Duodenal mucosa (tissue), 2 donors: ENCODE data around the gene LCTL.

Source experiments
- H3K27ac ChIP-seq: one replicate; pipeline ENCODE4 v1.7.0; 2013; ENCODE audit warnings: low read depth, low read length
- H3K27me3 ChIP-seq, 2 donors: one replicate each; pipeline ENCODE4 v1.7.0; 2013; ENCODE audit warnings: low read length in 2 of 2, control low read depth in 1 of 2; ENCODE audit not compliant: insufficient read depth in 2 of 2, control insufficient read depth in 1 of 2
- H3K36me3 ChIP-seq, 2 donors: one replicate each; pipeline ENCODE4 v1.7.0; 2013; ENCODE audit warnings: low read length in 2 of 2, control low read depth in 1 of 2; ENCODE audit not compliant: insufficient read depth in 2 of 2, control insufficient read depth in 1 of 2
- H3K4me1 ChIP-seq, 2 donors: one replicate each; pipeline ENCODE4 v1.7.0; 2013; ENCODE audit warnings: low read length in 2 of 2, control low read depth in 1 of 2; ENCODE audit not compliant: insufficient read depth in 2 of 2, control insufficient read depth in 1 of 2
- H3K4me3 ChIP-seq, 2 donors: one replicate each; pipeline ENCODE4 v1.7.0; 2013; ENCODE audit warnings: low read length in 2 of 2, low read depth in 1 of 2
- H3K9ac ChIP-seq, 2 donors: one replicate each; pipeline ENCODE4 v1.7.0; 2013; ENCODE audit warnings: low read length in 2 of 2, low read depth in 1 of 2
- H3K9me3 ChIP-seq, 2 donors: one replicate each; pipeline ENCODE4 v1.7.0; 2013; ENCODE audit warnings: low read length in 2 of 2, control low read depth in 1 of 2; ENCODE audit not compliant: control insufficient read depth in 1 of 2

LCTL gene

GRCh38 chr15:66535056-66535455, 30.7 kb downstream of the LCTL start:
- Histone ChIP-seq H3K4me3 (no peak overlapping the region), H3K27ac (no peak overlapping the region), H3K9me3 (no peaks in the 10 kb centered on the region), H3K4me1 (no peaks in the 10 kb centered on the region), H3K27me3 (no peaks in the 10 kb centered on the region), H3K9ac (no peak overlapping the region), H3K36me3 (peaks cover 0 to 13% of the 10 kb centered on the region in 2 donors)

- H3K4me1 ChIP-seq = no peaks in the 10 kb centered on the region
- H3K27me3 ChIP-seq = no peaks in the 10 kb centered on the region
- H3K4me3 ChIP-seq = no peak overlapping the region
- H3K36me3 ChIP-seq = peaks cover 5 to 18% of the 10 kb centered on the region in 2 donors
- no peaks in the 10 kb centered on the region for H3K9me3 ChIP-seq
- H3K9ac ChIP-seq = no peak overlapping the region
- H3K27ac ChIP-seq = no peak overlapping the region
Observed at GRCh38 chr15:66524838-66525237, 41.0 kb downstream of the LCTL start.

GRCh38 chr15:66523926-66524325, 41.9 kb downstream of the LCTL start:
- peaks cover 0 to 15% of the 10 kb centered on the region in 2 donors for H3K36me3 ChIP-seq
- H3K4me3 ChIP-seq = no peak overlapping the region
- H3K9ac ChIP-seq = no peak overlapping the region
- no peaks in the 10 kb centered on the region for H3K4me1 ChIP-seq
- H3K27me3 ChIP-seq = no peaks in the 10 kb centered on the region
- H3K9me3 ChIP-seq = no peaks in the 10 kb centered on the region
- no peak overlapping the region for H3K27ac ChIP-seq

GRCh38 chr15:66515901-66516322, 49.9 kb downstream of the LCTL start:
- H3K9me3 ChIP-seq = no peaks in the 10 kb centered on the region

DNA sequence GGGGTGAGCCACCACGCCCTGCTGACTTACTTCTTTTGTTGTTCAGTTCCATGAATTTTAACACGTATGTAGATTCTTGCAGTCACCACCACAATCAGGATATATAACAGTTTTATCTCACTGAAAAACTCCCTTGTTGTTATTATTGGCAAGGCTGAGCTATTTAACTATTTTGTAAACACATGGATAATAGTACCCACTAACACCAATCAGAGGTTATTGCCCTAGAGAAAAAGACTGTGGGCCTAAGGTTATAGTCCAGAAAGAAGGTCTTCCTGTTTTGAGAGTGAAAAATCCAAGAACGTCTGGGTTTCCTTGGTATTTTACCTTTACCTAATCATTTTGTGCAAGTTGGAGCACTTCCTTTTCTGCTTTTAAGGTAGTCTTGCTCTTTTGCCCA, 51.2 kb downstream of the LCTL start:
- no peak overlapping the region for H3K9ac ChIP-seq
- H3K4me1 ChIP-seq = no peaks in the 10 kb centered on the region
- H3K36me3 ChIP-seq = peaks cover 0 to 22% of the 10 kb centered on the region in 2 donors
- no peaks in the 10 kb centered on the region for H3K9me3 ChIP-seq
- H3K4me3 ChIP-seq = no peak overlapping the region
- no peak overlapping the region for H3K27ac ChIP-seq
- no peaks in the 10 kb centered on the region for H3K27me3 ChIP-seq

More at GRCh38 chr15:66515901-66516322, 49.9 kb downstream of the LCTL start:
- H3K27ac ChIP-seq = no peak overlapping the region
- no peaks in the 10 kb centered on the region for H3K4me1 ChIP-seq
- H3K36me3 ChIP-seq = peaks cover 0 to 22% of the 10 kb centered on the region in 2 donors
- H3K4me3 ChIP-seq = no peak overlapping the region
- no peak overlapping the region for H3K9ac ChIP-seq
- no peaks in the 10 kb centered on the region for H3K27me3 ChIP-seq

DNA sequence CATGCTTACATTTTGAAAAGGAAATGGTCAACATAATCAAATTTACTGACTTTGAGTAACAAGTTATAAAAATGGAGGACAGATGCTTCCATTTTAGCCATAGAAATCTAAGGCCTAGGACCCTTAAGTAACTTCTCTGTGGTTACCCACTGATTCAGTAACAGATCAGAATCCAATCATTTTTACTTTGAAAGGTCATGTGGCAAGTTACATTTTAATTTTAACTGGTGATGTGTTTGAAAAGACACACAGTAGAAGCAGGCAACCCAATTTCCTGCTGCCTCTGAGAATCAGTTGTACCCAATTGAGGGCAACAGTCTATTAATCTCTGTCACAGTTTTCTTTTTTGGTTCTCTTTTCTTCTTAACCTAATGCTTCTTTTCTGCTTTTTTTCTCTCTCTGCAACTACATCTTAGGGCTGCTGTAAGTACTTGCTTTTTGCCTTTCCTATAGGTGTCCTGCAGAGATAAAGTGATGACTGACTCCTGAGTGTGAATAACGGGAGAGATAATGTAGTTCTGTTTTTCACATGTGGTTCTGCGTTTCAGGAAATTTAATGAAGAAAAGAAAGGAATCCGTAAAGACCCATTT, 57.4 kb downstream of the LCTL start:
- no peak overlapping the region for H3K4me3 ChIP-seq
- no peaks in the 10 kb centered on the region for H3K9me3 ChIP-seq

GRCh38 chr15:66505818-66506217, 60.0 kb downstream of the LCTL start:
- Histone ChIP-seq H3K36me3 (peaks cover 19 to 25% of the 10 kb centered on the region in 2 donors), H3K9me3 (no peaks in the 10 kb centered on the region), H3K27me3 (no peaks in the 10 kb centered on the region), H3K4me1 (peaks cover 19 to 22% of the 10 kb centered on the region in 2 donors), H3K9ac (peak overlapping the region; percentile 91 to 94), H3K4me3 (peak overlapping the region; percentile 97 to 98), H3K27ac (no peak overlapping the region)

More for the DNA sequence above, 57.4 kb downstream of the LCTL start:
- no peaks in the 10 kb centered on the region for H3K27me3 ChIP-seq
- H3K27ac ChIP-seq = no peak overlapping the region
- no peak overlapping the region for H3K9ac ChIP-seq
- no peaks in the 10 kb centered on the region for H3K36me3 ChIP-seq
- peaks cover 8 to 12% of the 10 kb centered on the region in 2 donors for H3K4me1 ChIP-seq

DNA sequence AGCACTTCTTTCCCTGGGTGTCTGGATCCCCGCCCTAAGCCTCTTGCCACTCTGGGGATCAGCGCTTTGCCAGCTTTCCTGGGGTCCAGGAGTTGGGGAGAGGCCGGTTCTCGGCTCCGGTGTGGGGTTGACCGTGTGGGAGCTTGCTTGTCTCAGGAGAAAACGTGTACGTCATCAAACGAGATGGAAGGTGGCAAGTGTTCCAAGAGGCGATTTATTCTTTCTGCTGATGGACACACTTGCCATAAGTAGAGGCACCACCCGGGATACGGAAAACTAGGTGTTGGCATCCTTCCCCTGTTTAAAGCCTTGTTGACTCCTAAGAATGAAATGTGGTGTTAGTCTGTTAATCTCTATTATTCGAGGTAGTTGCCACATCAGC, 60.4 kb downstream of the LCTL start:
- H3K27me3 ChIP-seq = no peaks in the 10 kb centered on the region
- H3K36me3 ChIP-seq = peaks cover 23 to 29% of the 10 kb centered on the region in 2 donors
- H3K27ac ChIP-seq = peak overlapping the region; percentile 86
- H3K4me1 ChIP-seq = peaks cover 19 to 22% of the 10 kb centered on the region in 2 donors
- H3K9me3 ChIP-seq = no peaks in the 10 kb centered on the region
- peak overlapping the region; percentile 97 to 98 for H3K4me3 ChIP-seq
- peak overlapping the region; percentile 91 to 94 for H3K9ac ChIP-seq

DNA sequence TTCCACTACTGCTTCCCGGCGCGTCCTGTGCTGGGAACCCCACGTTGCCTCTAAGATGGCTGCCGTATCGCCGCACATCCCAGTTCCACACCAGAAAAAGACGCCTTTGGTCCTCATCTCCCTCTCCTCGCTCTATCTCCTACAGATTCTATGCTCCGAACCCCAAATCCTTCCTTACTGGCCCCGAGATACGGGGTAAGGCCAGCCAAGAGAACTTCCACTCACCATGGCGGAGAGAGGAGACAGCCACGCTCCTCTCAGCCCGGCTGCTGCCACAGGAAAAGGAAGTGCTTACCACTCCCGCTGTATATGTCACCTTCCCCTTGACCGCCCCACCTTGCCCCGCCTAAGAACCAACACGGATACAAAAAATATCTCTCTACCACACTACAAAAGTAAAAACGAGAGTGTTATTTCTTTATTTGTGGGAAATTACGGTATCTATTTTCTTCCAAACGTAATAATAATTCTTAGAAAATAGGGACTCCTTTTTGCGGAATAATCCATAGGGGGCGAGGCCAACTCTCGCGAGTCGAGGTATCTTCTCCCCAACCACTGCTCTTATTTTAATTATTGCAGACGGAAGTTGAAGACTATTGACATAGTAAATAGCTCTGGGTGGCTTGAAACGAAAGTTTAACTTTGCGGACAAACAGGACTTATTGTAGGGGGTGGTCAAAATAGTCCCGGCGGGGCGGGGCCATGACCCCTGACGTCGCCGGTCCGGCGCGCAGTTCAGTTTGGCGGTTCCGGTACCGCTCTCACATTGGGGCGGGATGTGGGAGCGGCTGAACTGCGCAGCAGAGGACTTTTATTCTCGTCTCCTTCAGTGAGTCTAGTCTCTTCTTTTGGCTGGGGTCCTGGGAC, 61.0 kb downstream of the LCTL start, which contains the start of the genes RPL4 and ZWILCH:
Gene RPL4 (minus strand): TSS at position 293 of the 867 bp plus-strand sequence. CDS start 65 bp downstream, at position 228.
Gene ZWILCH (plus strand): TSS at position 764 of the 867 bp plus-strand sequence. CDS start 13 bp downstream, at position 777.
- no peaks in the 10 kb centered on the region for H3K9me3 ChIP-seq
- no peaks in the 10 kb centered on the region for H3K27me3 ChIP-seq
- peaks cover 29 to 35% of the 10 kb centered on the region in 2 donors for H3K36me3 ChIP-seq
- H3K27ac ChIP-seq = peak within 1 kb of the TSS; percentile 86
- H3K4me1 ChIP-seq = peaks cover 19 to 22% of the 10 kb centered on the region in 2 donors
- peak within 1 kb of the TSS; percentile 97 to 98 for H3K4me3 ChIP-seq
- H3K9ac ChIP-seq = peak within 1 kb of the TSS; percentile 91 to 94
